ENCODE results near the gene NT5C2.

- no peak for TF ChIP-seq CTCF (IDR thresholded peaks at IDR 0.05)
- TF ChIP-seq POLR2A (IDR thresholded peaks at IDR 0.05) = no peak
These were observed 90.9 kb downstream of the NT5C2 start for GRCh38 chr10:103102195-103102594.

Data from testis (tissue), 2 donors.